Vagina (tissue), 2 donors: ENCODE data around the gene TSPAN15. TPM values are rescaled to one million over a fixed set of nuclear protein-coding genes. Genes with fewer than 3 reads are reported as not detected.

Source experiments
- DNase-seq, 2 donors: peaks; one replicate each; pipeline ENCODE4 v3.0.0-alpha.2; 2017; ENCODE audit errors: extremely low spot score in 2 of 2
- H3K27ac ChIP-seq: fragments of 200-600 bp; sonication (generic); one replicate; pipeline ENCODE4 v1.5.1; 2019
- H3K27me3 ChIP-seq: fragments of 200-600 bp; sonication (generic); one replicate; pipeline ENCODE4 v1.5.1; 2019
- H3K36me3 ChIP-seq, 2 donors: fragments of 200-600 bp; sonication (generic); one replicate each; pipeline ENCODE4 v1.5.1; 2017 to 2019
- H3K4me1 ChIP-seq: fragments of 200-600 bp; sonication (generic); one replicate; pipeline ENCODE4 v1.5.1; 2019
- H3K4me3 ChIP-seq, 2 donors: fragments of 200-600 bp; sonication (generic); 1 replicate in 1 of 2; 2 replicates in 1 of 2; pipeline ENCODE4 v1.5.1; 2016 to 2019
- H3K9me3 ChIP-seq: fragments of 200-600 bp; sonication (generic); one replicate; pipeline ENCODE4 v1.5.1; 2019
- CTCF ChIP-seq, 3 experiments: fragments of 450-650 bp in 2 of 3; fragments of 200-600 bp in 1 of 3; sonication (generic) in 1 of 3; IDR thresholded peaks; one replicate each; pipeline ENCODE4 v1.5.1; 2017 to 2019; ENCODE audit warnings: antibody characterized with exemption in 3 of 3, mild to moderate bottlenecking in 2 of 3, moderate library complexity in 2 of 3
- POLR2A ChIP-seq, 2 donors: fragments of 450-650 bp; IDR thresholded peaks; one replicate each; pipeline ENCODE4 v1.6.1; 2017; ENCODE audit warnings: antibody characterized with exemption in 2 of 2, mild to moderate bottlenecking in 2 of 2, moderate library complexity in 2 of 2
- POLR2AphosphoS5 ChIP-seq, 2 donors: sonication (generic); formaldehyde crosslinking; IDR thresholded peaks; one replicate each; pipeline ENCODE4 v1.9.0; 2017; ENCODE audit warnings: antibody characterized with exemption in 2 of 2, mild to moderate bottlenecking in 2 of 2, low read depth in 1 of 2; ENCODE audit not compliant: insufficient read depth in 1 of 2
- intact Hi-C: fragments of 100-400 bp; cut with DNase I; formaldehyde crosslinking; loops from one replicate; pipeline ENCODE4 v1.15.1; 2023
- total RNA-seq: library from RNA; depleted of rRNA; stranded (reverse); fragments of >200 nt; gene quantifications from one replicate; pipeline ENCODE4 v1.2.3, GENCODE V29; 2016

The TSPAN15 gene
- total RNA-seq, 1 donor from 2014 or later, result 26.5 TPM

GRCh38 chr10:69512901-69513300 is 61.6 kb downstream of the TSPAN15 start:
- no peaks in the 10 kb centered on the region for H3K9me3 ChIP-seq
- no peaks in the 10 kb centered on the region for H3K36me3 ChIP-seq
- no peaks in the 10 kb centered on the region for H3K27me3 ChIP-seq
- peaks cover 2% of the 10 kb centered on the region for H3K4me1 ChIP-seq
- no peak overlapping the region for H3K4me3 ChIP-seq
- no peak overlapping the region for H3K27ac ChIP-seq
- no peak for TF ChIP-seq CTCF (IDR thresholded peaks at IDR 0.05)
- TF ChIP-seq POLR2AphosphoS5 (IDR thresholded peaks at IDR 0.05; ENCODE audit: insufficient read depth in 1 of 2, low read depth in 1 of 2), result no peak
- TF ChIP-seq POLR2A (IDR thresholded peaks at IDR 0.05), result no peak
- no peak for DNase-seq
- intact Hi-C loops, result loop anchor here (10.0 kb wide), 1 partner anchor 122 kb away; the partner anchor contains the start of gene FAM241B

GRCh38 chr10:69513617-69514016 is 62.4 kb downstream of the TSPAN15 start:
- no peak for DNase-seq
- no peak overlapping the region for H3K27ac ChIP-seq

GRCh38 chr10:69515699-69516259 is 64.5 kb downstream of the TSPAN15 start:
- Histone ChIP-seq H3K27ac (no peak overlapping the region), H3K36me3 (no peaks in the 10 kb centered on the region), H3K27me3 (no peaks in the 10 kb centered on the region), H3K4me1 (no peaks in the 10 kb centered on the region), H3K4me3 (no peak overlapping the region), H3K9me3 (no peaks in the 10 kb centered on the region)
- no peak for DNase-seq
- TF ChIP-seq POLR2AphosphoS5 (IDR thresholded peaks at IDR 0.05; ENCODE audit: insufficient read depth in 1 of 2, low read depth in 1 of 2) (no peak), CTCF (IDR thresholded peaks at IDR 0.05) (peak in 2 of 3 experiments; percentile 47 to 61)
- intact Hi-C loops, result loop anchor here (10.0 kb wide), 1 partner anchor 119 kb away; the partner anchor contains the start of gene FAM241B

More at GRCh38 chr10:69513617-69514016, 62.4 kb downstream of the TSPAN15 start:
- intact Hi-C loops, result loop anchor here (10.0 kb wide), 1 partner anchor 121 kb away; the partner anchor contains the start of gene FAM241B
- no peak for TF ChIP-seq POLR2A (IDR thresholded peaks at IDR 0.05)
- no peak for TF ChIP-seq POLR2AphosphoS5 (IDR thresholded peaks at IDR 0.05; ENCODE audit: insufficient read depth in 1 of 2, low read depth in 1 of 2)
- TF ChIP-seq CTCF (IDR thresholded peaks at IDR 0.05), result no peak
- Histone ChIP-seq H3K4me3 (no peak overlapping the region), H3K9me3 (no peaks in the 10 kb centered on the region), H3K27me3 (no peaks in the 10 kb centered on the region), H3K36me3 (no peaks in the 10 kb centered on the region), H3K4me1 (no peaks in the 10 kb centered on the region)

GRCh38 chr10:69516316-69516715 is 65.1 kb downstream of the TSPAN15 start:
- H3K36me3 ChIP-seq, result no peaks in the 10 kb centered on the region
- TF ChIP-seq POLR2A (IDR thresholded peaks at IDR 0.05), result no peak
- no peak for TF ChIP-seq POLR2AphosphoS5 (IDR thresholded peaks at IDR 0.05; ENCODE audit: insufficient read depth in 1 of 2, low read depth in 1 of 2)
- TF ChIP-seq CTCF (IDR thresholded peaks at IDR 0.05), result no peak
- no peaks in the 10 kb centered on the region for H3K9me3 ChIP-seq
- no peak for DNase-seq
- no peak overlapping the region for H3K27ac ChIP-seq
- intact Hi-C loops, result loop anchor here (10.0 kb wide), 1 partner anchor 118 kb away; the partner anchor contains the start of gene FAM241B
- H3K4me1 ChIP-seq, result no peaks in the 10 kb centered on the region
- H3K4me3 ChIP-seq, result no peak overlapping the region
- no peaks in the 10 kb centered on the region for H3K27me3 ChIP-seq

GRCh38 chr10:69516796-69517195 is 65.5 kb downstream of the TSPAN15 start:
- DNase-seq, result no peak
- Histone ChIP-seq H3K27me3 (no peaks in the 10 kb centered on the region), H3K9me3 (no peaks in the 10 kb centered on the region), H3K4me1 (no peaks in the 10 kb centered on the region), H3K36me3 (no peaks in the 10 kb centered on the region), H3K4me3 (no peak overlapping the region), H3K27ac (no peak overlapping the region)
- intact Hi-C loops, result loop anchor here (10.0 kb wide), 1 partner anchor 118 kb away; the partner anchor contains the start of gene FAM241B
- TF ChIP-seq POLR2AphosphoS5 (IDR thresholded peaks at IDR 0.05; ENCODE audit: insufficient read depth in 1 of 2, low read depth in 1 of 2), result no peak
- no peak for TF ChIP-seq CTCF (IDR thresholded peaks at IDR 0.05)
- TF ChIP-seq POLR2A (IDR thresholded peaks at IDR 0.05), result no peak
